NCI-H2081 treated with DMSO at 0.1 percent for 48 hours (cell line): ENCODE results near the gene SPEF1.

Source experiments
- DNase-seq: peaks from one replicate; lab custom pipeline; 2025; lab: John Stamatoyannopoulos, UW

Gene SPEF1

GRCh38 chr20:3729378-3729777, 51.9 kb downstream of the SPEF1 start:
- DNase-seq, result no peak

- DNase-seq, result no peak
These were observed 52.4 kb downstream of the SPEF1 start for GRCh38 chr20:3728876-3729275.

GRCh38 chr20:3728354-3728753, 52.9 kb downstream of the SPEF1 start:
- no peak for DNase-seq
